Mesenchymal stem cell (in vitro differentiated cells and primary cell): Measurements from ENCODE around the gene COP1.

Experiments used
- DNase-seq: peaks from one replicate; pipeline ENCODE4 v3.0.0-alpha.2; 2013
- H2AFZ ChIP-seq: one replicate; pipeline ENCODE4 v1.6.1; 2013; ENCODE audit warnings: low read depth, mild to moderate bottlenecking, control low read depth, inconsistent platforms, low read length, moderate library complexity
- H2AK5ac ChIP-seq: 2 replicates; pipeline ENCODE4 v1.6.1; 2013; ENCODE audit warnings: low read length, moderate library complexity, mild to moderate bottlenecking, inconsistent platforms; ENCODE audit not compliant: severe bottlenecking
- H2BK120ac ChIP-seq: one replicate; pipeline ENCODE4 v1.6.1; 2013; ENCODE audit warnings: low read depth, mild to moderate bottlenecking, inconsistent platforms, low read length, moderate library complexity
- H2BK12ac ChIP-seq, 2 experiments: one replicate each; pipeline ENCODE4 v1.6.1; 2013; ENCODE audit warnings: inconsistent platforms in 2 of 2, low read length in 2 of 2, mild to moderate bottlenecking in 2 of 2, moderate library complexity in 2 of 2, control low read depth in 1 of 2
- H2BK15ac ChIP-seq: one replicate; pipeline ENCODE4 v1.6.1; 2013; ENCODE audit warnings: mild to moderate bottlenecking, low read depth, inconsistent platforms; ENCODE audit not compliant: poor library complexity, severe bottlenecking
- H2BK5ac ChIP-seq: 2 replicates; pipeline ENCODE4 v1.6.1; 2013; ENCODE audit warnings: low read depth, mild to moderate bottlenecking, low read length, control low read depth, inconsistent platforms; ENCODE audit not compliant: poor library complexity, severe bottlenecking
- H3K14ac ChIP-seq, 2 experiments: one replicate each; pipeline ENCODE4 v1.6.1; 2013; ENCODE audit warnings: inconsistent platforms in 2 of 2, low read length in 2 of 2, control low read depth in 1 of 2, mild to moderate bottlenecking in 1 of 2, moderate library complexity in 1 of 2
- H3K18ac ChIP-seq, 2 experiments: one replicate each; pipeline ENCODE4 v1.6.1; 2013; ENCODE audit warnings: inconsistent platforms in 2 of 2, low read length in 2 of 2, control low read depth in 1 of 2, low read depth in 1 of 2, mild to moderate bottlenecking in 1 of 2
- H3K23ac ChIP-seq, 2 experiments: one replicate each; pipeline ENCODE4 v1.6.1; 2013; ENCODE audit warnings: inconsistent platforms in 2 of 2, low read length in 2 of 2, mild to moderate bottlenecking in 2 of 2, moderate library complexity in 2 of 2, control low read depth in 1 of 2
- H3K27ac ChIP-seq: 2 replicates; pipeline ENCODE4 v1.5.1; 2013; ENCODE audit warnings: mild to moderate bottlenecking, moderate library complexity, low read length, control low read depth, inconsistent platforms; ENCODE audit not compliant: poor library complexity, severe bottlenecking
- H3K27me3 ChIP-seq, 2 experiments: 2 replicates each; pipeline versions ENCODE4 v1.6.1 to v1.7.0; 2013; ENCODE audit warnings: low read length in 2 of 2, mild to moderate bottlenecking in 2 of 2, moderate library complexity in 2 of 2, control low read depth in 1 of 2, inconsistent platforms in 1 of 2; ENCODE audit not compliant: control insufficient read depth in 1 of 2, insufficient read depth in 1 of 2
- H3K36me3 ChIP-seq, 2 experiments: 2 replicates each; pipeline versions ENCODE4 v1.6.1 to v1.7.0; 2013; ENCODE audit warnings: low read length in 2 of 2, control low read depth in 1 of 2, inconsistent platforms in 1 of 2, low read depth in 1 of 2, mild to moderate bottlenecking in 1 of 2; ENCODE audit not compliant: insufficient read depth in 2 of 2, control insufficient read depth in 1 of 2
- H3K4ac ChIP-seq, 2 experiments: one replicate each; pipeline ENCODE4 v1.6.1; 2013; ENCODE audit warnings: inconsistent platforms in 2 of 2, low read length in 2 of 2, mild to moderate bottlenecking in 2 of 2, moderate library complexity in 2 of 2, control low read depth in 1 of 2, low read depth in 1 of 2
- H3K4me1 ChIP-seq: 2 replicates; pipeline ENCODE4 v1.6.1; 2013; ENCODE audit warnings: low read depth, low read length, control low read depth; ENCODE audit not compliant: control insufficient read depth, insufficient read depth
- H3K4me2 ChIP-seq: 2 replicates; pipeline ENCODE4 v1.6.1; 2013; ENCODE audit warnings: low read length, mild to moderate bottlenecking, inconsistent platforms; ENCODE audit not compliant: poor library complexity, severe bottlenecking
- H3K4me3 ChIP-seq, 2 experiments: 2 replicates each; pipeline versions ENCODE4 v1.5.1 to v1.7.0; 2013; ENCODE audit warnings: low read length in 2 of 2, mild to moderate bottlenecking in 2 of 2, control low read depth in 1 of 2, low read depth in 1 of 2; ENCODE audit not compliant: insufficient read depth in 1 of 2
- H3K79me1 ChIP-seq: replicated peaks from 2 replicates; pipeline ENCODE4 v1.6.1; 2013; ENCODE audit warnings: mild to moderate bottlenecking, control low read depth, low read length, inconsistent platforms; ENCODE audit not compliant: poor library complexity, severe bottlenecking
- H3K9ac ChIP-seq: 2 replicates; pipeline ENCODE4 v1.7.0; 2013; ENCODE audit warnings: mild to moderate bottlenecking, low read length, moderate library complexity
- H3K9me3 ChIP-seq: 2 replicates; pipeline ENCODE4 v1.7.0; 2013; ENCODE audit warnings: mild to moderate bottlenecking, low read length; ENCODE audit not compliant: control insufficient read depth
- H4K8ac ChIP-seq: one replicate; pipeline ENCODE4 v1.6.1; 2013; ENCODE audit warnings: inconsistent platforms, mild to moderate bottlenecking, low read length, moderate library complexity
- H4K91ac ChIP-seq: one replicate; pipeline ENCODE4 v1.6.1; 2013; ENCODE audit warnings: mild to moderate bottlenecking, low read length, inconsistent platforms
- WGBS: methylation state at CpG from one replicate; pipeline ENCODE4 v1.1.7; 2013; ENCODE audit warnings: mixed read lengths; 5-methylcytosine and 5-hydroxymethylcytosine counted together

Gene COP1

DNA sequence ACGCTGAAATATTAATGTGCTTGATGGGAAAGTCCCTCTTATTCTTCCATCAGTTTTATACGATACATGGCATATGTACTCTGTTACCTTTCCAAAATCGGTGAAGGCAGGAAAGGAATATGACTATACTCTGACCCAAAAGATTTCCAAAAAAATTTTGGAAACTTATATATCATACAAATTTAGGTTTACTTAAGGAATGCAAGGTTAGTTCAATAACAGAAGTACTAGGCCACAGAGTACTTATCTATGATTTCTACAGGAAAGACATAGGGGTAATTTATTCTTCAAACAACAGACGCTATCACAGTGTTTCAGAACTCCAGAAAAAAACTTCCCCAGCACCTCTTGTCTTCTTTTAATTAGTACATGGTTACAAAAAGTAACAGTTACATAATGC lies 84.8 kb downstream of the COP1 start:
- H3K18ac ChIP-seq = no peak overlapping the region
- peaks cover 24% of the 10 kb centered on the region for H3K9me3 ChIP-seq
- H2BK120ac ChIP-seq = no peak overlapping the region
- no peak overlapping the region for H3K4me2 ChIP-seq
- no peak overlapping the region for H2BK5ac ChIP-seq
- H3K4me3 ChIP-seq = peak overlapping the region in 1 of 2 experiments; percentile 24
- peaks cover 5% of the 10 kb centered on the region for H3K79me1 ChIP-seq
- no peak overlapping the region for H3K9ac ChIP-seq
- no peak overlapping the region for H4K91ac ChIP-seq
- no peak overlapping the region for H3K23ac ChIP-seq
- no peak overlapping the region for H2BK12ac ChIP-seq
- H2BK15ac ChIP-seq = no peak overlapping the region
- no peak overlapping the region for H3K14ac ChIP-seq
- 100% methylated on average over 3 of the region's 4 CpGs for WGBS
- H3K4me1 ChIP-seq = no peaks in the 10 kb centered on the region
- peaks cover 3 to 24% of the 10 kb centered on the region in 2 experiments for H3K36me3 ChIP-seq
- H3K27me3 ChIP-seq = no peaks in the 10 kb centered on the region
- H3K27ac ChIP-seq = no peak overlapping the region
- no peak for DNase-seq
- H4K8ac ChIP-seq = no peak overlapping the region
- no peak overlapping the region for H2AFZ ChIP-seq
- H2AK5ac ChIP-seq = no peak overlapping the region
- no peak overlapping the region for H3K4ac ChIP-seq

DNA sequence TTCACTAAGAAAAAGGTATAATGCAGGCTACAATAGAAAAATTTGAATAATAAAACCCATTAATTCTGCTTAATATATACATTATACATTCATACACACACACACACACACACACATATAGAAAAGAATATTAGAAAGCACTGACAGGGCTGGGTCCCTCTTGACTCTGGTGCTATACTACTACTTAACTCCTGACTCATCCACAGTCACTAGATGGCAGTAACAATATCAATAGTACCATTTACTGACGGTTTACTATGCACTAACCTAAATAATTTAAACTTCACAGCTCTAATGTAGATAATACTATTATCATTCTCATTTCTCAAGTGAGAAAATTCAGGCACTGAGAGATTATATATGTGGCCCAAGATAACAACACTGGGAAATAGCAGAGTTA lies 87.5 kb downstream of the COP1 start:
- H2BK5ac ChIP-seq = no peak overlapping the region
- H3K27ac ChIP-seq = no peak overlapping the region
- H2BK15ac ChIP-seq = no peak overlapping the region
- no peaks in the 10 kb centered on the region for H3K27me3 ChIP-seq
- no peak overlapping the region for H2AFZ ChIP-seq
- no peak overlapping the region for H3K18ac ChIP-seq
- H3K9me3 ChIP-seq = peaks cover 20% of the 10 kb centered on the region
- H3K23ac ChIP-seq = no peak overlapping the region
- DNase-seq = peak; percentile 28
- peaks cover 9 to 27% of the 10 kb centered on the region in 2 experiments for H3K36me3 ChIP-seq
- WGBS = no CpG with 5 or more reads among the region's 1 CpG
- no peak overlapping the region for H2BK120ac ChIP-seq
- H4K8ac ChIP-seq = no peak overlapping the region
- no peaks in the 10 kb centered on the region for H3K4me1 ChIP-seq
- no peak overlapping the region for H3K14ac ChIP-seq
- peaks cover 5% of the 10 kb centered on the region for H3K79me1 ChIP-seq
- H3K4me3 ChIP-seq = no peak overlapping the region
- no peak overlapping the region for H3K4me2 ChIP-seq
- no peak overlapping the region for H3K4ac ChIP-seq
- H4K91ac ChIP-seq = no peak overlapping the region
- no peak overlapping the region for H2AK5ac ChIP-seq
- H2BK12ac ChIP-seq = no peak overlapping the region
- no peak overlapping the region for H3K9ac ChIP-seq

DNA sequence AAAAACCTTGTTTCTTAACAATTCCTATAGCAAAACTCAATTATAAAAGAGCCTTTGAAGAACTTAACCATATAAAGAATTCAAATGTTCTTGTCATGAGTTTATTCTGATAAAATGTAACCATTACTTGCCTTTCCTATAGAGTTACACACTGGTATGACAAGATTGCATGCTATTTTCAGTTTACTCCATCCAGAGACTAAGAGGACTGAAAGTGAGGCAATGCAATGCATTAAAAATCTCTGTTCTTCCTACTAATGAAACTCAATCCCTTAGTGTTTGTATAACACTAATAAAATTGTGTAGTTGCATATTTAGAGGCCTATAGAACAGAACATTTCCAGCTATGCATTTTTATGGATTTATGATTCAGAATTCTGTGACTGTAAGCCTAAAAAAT lies 88.1 kb downstream of the COP1 start:
- Histone ChIP-seq H3K4me1 (no peaks in the 10 kb centered on the region), H3K18ac (no peak overlapping the region), H3K4me2 (no peak overlapping the region), H3K27ac (no peak overlapping the region), H3K79me1 (peaks cover 7% of the 10 kb centered on the region), H2BK5ac (no peak overlapping the region), H3K4ac (no peak overlapping the region), H3K14ac (no peak overlapping the region), H4K91ac (no peak overlapping the region), H3K27me3 (no peaks in the 10 kb centered on the region), H3K4me3 (no peak overlapping the region), H2BK12ac (no peak overlapping the region), H2BK120ac (no peak overlapping the region), H3K36me3 (peaks cover 9 to 30% of the 10 kb centered on the region in 2 experiments), H3K9ac (no peak overlapping the region), H2BK15ac (no peak overlapping the region), H3K23ac (no peak overlapping the region), H3K9me3 (peaks cover 17% of the 10 kb centered on the region), H2AK5ac (no peak overlapping the region), H4K8ac (no peak overlapping the region), H2AFZ (no peak overlapping the region)
- DNase-seq = peak; percentile 12

DNA sequence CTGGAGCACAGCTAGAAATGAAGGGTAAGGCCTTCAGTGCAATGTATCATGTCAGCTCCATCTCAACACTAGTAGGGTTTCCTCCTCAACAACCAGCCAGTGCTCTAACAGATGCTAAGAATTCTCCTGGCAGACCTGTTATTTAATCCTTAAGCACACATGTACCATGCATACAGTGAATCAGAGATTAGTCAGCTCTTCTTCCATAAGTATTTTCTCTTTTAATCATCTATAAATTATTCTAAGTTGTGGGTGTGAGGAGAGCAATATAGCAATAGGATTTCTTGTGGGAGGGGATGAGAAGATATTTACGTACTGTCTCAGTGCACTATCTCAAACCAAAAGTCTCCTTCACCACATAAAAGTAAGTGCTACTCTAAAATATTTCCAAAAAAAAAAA lies 95.3 kb downstream of the COP1 start:
- Histone ChIP-seq H3K4me3 (no peak overlapping the region), H3K79me1 (peaks cover 4% of the 10 kb centered on the region), H2BK5ac (no peak overlapping the region), H3K4me1 (no peaks in the 10 kb centered on the region), H2AFZ (no peak overlapping the region), H3K18ac (no peak overlapping the region), H3K9me3 (no peaks in the 10 kb centered on the region), H3K23ac (no peak overlapping the region), H2AK5ac (no peak overlapping the region), H3K27me3 (no peaks in the 10 kb centered on the region), H2BK15ac (no peak overlapping the region), H3K4me2 (no peak overlapping the region), H3K9ac (no peak overlapping the region), H3K4ac (no peak overlapping the region), H3K27ac (no peak overlapping the region), H3K14ac (no peak overlapping the region), H4K91ac (no peak overlapping the region), H2BK120ac (no peak overlapping the region), H4K8ac (no peak overlapping the region), H2BK12ac (no peak overlapping the region), H3K36me3 (peaks cover 6 to 51% of the 10 kb centered on the region in 2 experiments)
- no CpG with 5 or more reads among the region's 1 CpG for WGBS
- DNase-seq = no peak
